GM21786 (cell line): ENCODE data around the gene COX4I2.
A peak's percentile ranks its signal among the peaks of the same experiment; 100 is the strongest.
"Not testable (repeated sequence)": the region's sequence is repeated elsewhere in the genome, so short reads cannot be mapped to it uniquely, and the experiment has no call there.

Experiments
- ATAC-seq: cut with Tn5 transposase; IDR thresholded peaks from one replicate; pipeline ENCODE4 v1.9.1; 2021; ENCODE audit not compliant: unreplicated experiment

COX4I2 gene

DNA sequence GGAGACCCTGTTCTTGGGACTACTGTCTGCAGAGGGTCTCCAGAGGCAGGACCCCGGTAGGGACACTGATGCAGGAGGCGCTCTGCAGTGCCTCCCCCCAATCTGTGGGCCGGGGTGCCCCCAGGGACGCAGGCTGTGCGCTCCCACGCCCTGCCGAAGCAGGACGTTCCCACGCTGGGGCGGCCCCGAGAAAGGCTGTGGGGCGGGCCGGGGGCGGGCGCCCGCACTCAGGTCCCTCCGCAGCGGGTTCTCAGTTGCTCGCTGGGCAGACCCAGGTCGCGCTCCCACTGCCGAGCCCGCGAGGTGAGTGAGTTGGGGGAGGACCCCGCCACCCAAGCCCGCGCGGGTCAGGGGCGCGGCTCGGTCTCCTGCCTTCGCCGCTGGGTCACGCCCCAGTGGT lies at the start of gene COX4I2:
Gene COX4I2, plus strand, starts transcription at position 253 of the 400 bp plus-strand sequence. CDS start 1,106 bp downstream, outside the sequence.
- no peak for ATAC-seq

DNA sequence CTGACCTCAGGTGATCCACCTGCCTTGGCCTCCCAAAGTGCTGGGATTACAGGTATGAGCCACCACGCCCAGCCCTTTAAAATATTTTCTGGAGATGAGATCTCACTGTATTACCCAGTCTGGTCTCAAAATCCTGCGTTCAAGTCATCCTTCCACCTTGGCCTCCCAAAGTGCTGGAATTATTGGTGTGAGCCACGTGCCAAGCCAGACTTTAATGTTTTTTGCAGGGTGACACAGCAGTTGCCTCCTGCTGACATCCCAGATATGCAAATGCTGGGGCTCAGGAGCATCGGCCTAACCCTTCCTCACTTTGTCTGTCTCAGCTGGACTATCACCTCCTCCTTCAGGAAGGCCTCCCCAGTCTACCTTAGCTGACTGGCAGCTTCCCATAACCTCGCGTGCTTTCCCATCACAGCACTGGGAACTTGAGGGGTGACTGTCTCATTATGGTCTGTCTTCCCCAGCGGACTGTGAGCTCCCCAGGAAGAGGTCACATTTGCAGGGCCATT lies 46.9 kb upstream of the COX4I2 start:
- ATAC-seq: no peak

DNA sequence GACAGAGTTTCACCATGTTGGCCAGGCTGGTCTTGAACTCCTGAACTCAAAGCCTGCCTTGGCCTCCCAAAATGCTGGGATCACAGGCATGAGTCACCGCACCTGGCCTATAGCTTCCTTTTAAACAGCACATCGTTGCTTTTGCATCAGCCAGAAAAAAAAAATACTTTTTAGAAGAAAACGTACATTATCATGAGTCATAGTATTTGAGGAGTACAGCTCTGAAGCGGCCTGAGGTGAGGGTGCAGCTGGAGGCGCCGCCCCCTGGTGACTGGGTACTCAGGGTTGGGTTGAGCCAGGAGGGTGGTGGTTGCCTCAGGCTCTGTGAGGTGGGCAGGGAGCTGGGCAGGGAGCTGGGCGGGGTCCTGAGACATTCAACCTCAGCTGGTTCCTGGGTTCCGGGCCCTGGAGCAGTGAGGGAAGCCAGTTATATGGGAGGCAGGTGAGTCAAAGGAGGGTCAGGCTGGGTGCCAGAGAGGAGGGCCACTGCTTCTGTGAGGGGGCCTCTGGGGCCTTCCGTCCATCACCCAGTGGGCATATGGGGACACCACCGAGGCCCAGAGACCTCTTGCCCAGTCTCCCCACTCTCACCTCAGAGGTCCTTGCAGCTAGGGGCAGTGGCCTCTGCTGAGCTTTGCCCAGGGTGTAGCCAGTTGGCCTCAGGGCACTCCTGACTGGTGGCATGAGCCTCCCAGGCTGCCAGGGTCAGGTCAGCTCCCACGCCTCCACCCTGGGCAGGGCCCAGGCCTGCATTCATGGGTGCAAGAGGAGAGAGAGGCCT lies 44.3 kb upstream of the COX4I2 start:
- no peak for ATAC-seq

- ATAC-seq: no peak
Measured at GRCh38 chr20:31594002-31594557, 43.6 kb upstream of the COX4I2 start.

DNA sequence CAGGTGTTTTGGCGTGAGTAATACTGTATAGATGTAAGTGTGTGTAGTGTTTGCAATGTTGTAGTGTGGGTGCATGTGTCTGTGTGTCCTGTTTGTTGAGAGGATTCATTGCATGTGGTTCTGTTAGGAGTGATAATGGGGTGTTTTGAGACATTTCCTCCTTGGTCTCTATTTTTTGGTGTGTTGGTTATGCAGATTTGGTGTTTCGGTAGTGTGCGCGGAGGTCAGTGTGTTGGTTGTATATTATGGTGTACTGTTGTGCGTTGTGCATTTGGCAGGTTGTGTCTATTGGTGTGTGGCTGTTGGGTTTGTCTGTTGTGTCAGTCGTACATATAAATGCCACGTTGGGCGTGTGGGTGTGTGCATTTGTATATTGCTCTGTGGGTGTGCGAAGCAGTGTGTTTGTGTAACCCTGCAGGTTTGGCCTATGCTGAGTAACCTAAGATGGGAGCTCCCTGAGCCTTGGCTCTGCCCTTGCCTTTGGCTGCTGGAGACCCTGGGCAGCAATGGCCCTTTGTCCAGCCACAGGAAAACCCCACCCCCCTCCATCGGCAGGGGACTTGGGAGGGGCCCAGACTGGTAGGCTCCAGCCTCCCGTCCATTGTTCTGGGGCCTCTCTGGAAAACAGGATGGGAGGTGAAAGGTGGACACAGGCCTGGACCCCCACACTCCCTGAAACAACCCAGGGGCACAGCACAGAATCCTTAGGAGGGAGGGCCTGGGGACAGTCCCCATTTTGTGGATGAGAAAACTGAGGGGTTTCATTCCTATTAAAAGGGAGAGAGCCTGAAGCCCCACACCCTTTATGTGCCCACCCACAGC lies 42.9 kb upstream of the COX4I2 start:
- no peak for ATAC-seq

DNA sequence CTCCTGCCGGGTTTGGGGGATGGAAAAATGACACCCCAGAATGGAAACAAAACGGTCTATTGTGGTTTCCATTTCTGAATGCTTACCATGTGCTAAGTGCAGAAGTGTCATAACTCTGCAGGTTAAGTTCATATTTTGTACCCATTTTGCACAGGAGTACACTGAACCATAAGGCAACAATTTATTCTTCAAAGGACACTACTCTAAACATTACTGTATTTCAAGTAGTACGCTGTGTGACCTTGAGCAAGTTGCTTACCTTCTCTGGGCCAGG lies 42.4 kb upstream of the COX4I2 start:
- ATAC-seq: no peak

DNA sequence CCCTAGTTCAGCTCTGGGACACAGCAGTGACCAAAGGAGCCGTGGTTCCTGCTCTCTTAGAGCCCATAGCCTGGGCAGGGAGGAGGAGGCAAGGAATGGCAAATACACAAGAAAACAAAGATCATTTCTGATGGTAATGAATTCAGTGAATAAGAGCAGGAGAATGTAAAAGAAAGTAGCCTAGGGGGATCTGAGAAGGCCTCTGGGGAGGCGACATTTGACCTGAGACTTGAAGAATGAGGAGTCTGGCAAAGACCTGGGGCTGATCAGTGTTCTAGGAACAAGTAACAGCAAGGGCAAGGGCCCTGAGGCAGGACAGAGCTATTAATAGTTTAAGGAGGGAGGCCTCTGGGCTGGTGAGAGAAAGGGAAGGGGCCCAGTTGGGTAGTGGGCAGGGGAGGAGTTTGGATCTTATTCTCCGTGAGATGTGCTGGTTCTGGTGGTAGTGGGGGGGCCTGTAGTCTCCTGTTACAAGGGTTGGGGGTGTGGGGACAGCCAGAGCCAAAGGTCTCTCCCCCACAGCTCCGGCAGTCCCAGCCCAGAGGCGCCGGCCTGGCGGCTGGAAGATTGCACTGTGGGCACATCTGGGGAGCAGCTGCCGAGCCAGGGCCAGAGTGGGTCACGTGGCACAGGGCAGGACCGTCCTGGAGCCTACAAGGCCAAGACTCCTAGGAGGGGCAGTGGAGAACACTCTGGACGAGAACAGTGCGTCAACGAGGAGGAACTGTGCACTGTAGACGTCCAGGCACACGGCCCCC lies 41.9 kb upstream of the COX4I2 start:
- no peak for ATAC-seq

GRCh38 chr20:31596412-31596715 lies 41.3 kb upstream of the COX4I2 start:
- ATAC-seq: not testable (repeated sequence)

DNA sequence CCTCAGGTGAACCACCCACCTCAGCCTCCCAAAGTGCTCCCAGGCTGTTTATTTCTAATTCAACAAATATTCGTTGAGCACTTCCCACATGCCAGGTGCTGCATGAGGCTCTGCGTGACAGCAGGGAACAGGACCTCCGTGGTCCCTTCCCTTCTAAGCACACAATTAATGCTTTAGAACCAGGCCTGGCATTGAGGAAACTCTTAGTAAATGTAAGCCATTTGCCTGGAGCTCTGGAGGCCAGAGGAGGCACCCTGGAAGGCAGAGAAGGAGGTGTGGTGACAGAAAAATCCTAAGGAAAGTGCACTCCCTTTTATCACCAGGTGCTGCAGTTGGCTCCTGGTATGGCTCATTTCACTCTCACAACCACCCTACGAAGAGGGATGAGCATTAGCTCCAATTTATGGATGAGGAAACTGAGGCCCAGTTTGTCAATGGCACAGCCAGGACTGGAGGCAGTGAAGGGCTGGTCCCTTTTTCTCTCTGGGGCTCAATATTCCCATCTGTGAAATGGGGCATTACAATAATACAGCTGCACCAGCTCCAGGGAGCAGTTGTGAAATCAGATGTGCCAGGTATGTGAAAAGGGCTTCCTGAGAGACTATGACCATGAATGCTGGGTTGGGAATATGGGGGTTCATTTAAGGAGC lies 40.8 kb upstream of the COX4I2 start:
- no peak for ATAC-seq

DNA sequence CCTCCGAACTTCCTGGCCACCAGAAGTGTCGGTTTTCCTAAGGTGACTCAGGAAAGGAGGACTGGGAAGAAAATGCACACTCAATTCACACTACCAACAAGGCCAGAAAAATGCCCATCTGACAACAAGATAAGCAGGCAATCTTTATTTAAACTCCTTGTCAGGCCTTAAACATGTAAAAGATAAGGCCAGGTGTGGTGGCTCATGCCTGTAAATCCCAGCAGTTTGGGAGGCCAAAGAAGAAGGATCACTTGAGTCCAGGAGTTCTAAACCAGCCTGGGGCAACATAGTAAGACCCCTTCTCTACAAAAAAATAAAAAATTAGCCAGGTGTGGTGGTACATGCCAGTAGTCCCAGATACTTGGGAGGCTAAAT lies 40.2 kb upstream of the COX4I2 start:
- ATAC-seq: no peak

DNA sequence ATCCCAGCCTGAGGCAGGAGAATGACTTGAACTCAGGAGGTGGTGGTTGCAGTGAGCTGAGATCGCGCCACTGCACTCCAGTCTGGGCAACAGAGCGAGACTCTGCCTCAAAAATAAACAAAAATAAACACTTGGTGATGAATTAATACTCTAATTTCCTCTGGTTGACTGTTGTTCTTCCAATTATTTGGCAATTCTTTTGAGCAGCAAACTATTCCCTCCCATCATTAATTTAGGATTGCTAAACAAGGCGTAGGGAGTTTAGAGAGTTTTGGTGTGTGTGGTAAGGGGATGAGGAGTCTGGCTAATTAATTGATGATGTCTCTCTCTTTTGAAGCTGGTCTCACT lies 35.3 kb upstream of the COX4I2 start:
- no peak for ATAC-seq

- peak; percentile 58 for ATAC-seq
Measured at GRCh38 chr20:31602779-31603441, 34.8 kb upstream of the COX4I2 start.

- peak; percentile 46 for ATAC-seq
Measured at GRCh38 chr20:31603822-31604566, 33.7 kb upstream of the COX4I2 start.

- no peak for ATAC-seq
Measured at GRCh38 chr20:31604567-31605030, 33.1 kb upstream of the COX4I2 start.

DNA sequence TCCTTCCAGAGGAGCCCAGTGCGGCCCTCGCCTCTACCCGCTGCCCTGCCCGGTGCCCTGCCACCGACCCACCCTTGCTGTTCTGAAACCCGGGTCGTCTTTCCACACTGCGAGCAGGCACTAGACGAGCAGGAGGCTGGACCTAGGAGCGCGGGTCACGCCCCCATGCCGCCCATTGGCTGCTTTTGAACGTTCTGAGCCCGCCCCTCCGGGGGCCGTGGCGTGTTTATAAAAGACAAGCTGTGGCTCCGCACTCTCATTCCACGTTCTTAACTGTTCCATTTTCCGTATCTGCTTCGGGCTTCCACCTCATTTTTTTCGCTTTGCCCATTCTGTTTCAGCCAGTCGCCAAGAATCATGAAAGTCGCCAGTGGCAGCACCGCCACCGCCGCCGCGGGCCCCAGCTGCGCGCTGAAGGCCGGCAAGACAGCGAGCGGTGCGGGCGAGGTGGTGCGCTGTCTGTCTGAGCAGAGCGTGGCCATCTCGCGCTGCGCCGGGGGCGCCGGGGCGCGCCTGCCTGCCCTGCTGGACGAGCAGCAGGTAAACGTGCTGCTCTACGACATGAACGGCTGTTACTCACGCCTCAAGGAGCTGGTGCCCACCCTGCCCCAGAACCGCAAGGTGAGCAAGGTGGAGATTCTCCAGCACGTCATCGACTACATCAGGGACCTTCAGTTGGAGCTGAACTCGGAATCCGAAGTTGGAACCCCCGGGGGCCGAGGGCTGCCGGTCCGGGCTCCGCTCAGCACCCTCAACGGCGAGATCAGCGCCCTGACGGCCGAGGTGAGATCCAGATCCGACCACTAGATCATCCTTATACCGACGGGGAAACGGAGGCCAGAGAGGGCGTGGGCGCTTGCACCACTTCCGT lies 32.4 kb upstream of the COX4I2 start, which contains the start of gene ID1:
Gene ID1, plus strand, starts transcription at position 259 of the 871 bp plus-strand sequence. Its CDS starts 99 bp downstream, at position 358.
- peak; percentile 87 for ATAC-seq

GRCh38 chr20:31605902-31606803 lies 31.6 kb upstream of the COX4I2 start:
- no peak for ATAC-seq

DNA sequence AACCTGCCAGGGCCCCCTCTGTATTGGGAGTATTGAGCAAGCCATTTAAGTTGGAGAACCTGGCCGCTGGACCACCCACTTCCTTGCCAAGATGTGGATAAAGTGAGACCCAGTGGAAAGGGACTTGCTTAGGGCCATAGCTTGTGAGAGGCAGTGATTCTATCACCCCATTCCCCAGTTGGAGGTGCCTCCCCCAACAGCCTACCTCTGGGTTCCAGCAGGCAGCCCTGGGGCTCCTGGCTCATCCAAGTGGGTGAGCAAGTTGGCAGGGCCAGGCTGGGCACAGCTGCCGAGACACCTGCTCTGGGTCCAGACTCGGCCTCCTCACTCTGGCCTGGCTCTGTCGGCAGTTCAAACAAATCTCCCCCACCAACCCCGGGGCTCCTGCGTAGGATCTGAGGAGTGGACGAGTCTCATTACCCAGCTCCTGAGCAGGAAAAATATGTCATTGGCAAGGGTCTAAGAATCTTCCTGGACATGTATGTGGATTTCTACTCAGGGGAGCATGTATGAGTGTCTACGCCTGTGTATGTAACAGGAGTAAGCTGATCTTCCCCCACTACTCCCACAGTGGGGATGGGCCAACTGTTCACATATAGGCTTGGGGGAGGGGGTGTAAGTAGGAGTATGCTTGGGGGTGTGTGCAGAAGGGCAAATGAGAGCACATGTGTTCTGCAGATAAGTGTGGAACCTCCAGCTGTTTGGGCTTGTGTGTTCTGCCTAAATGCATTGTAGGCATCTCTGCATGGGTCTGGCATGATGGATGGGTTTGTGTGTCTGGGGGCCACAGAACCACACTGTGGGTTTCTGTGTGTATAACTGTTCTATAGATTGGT lies 30.7 kb upstream of the COX4I2 start:
- ATAC-seq: no peak
